Esophagus muscularis mucosa (tissue), 4 donors: Measurements from ENCODE around the gene MYO1B. TPM values are rescaled to one million over a fixed set of nuclear protein-coding genes. Genes with fewer than 3 reads are reported as not detected.

Experiments used
- DNase-seq: peaks from one replicate; pipeline ENCODE4 v3.0.0-alpha.2; 2017; ENCODE audit errors: extremely low spot score
- H3K27ac ChIP-seq, 4 donors: fragments of 200-600 bp; sonication (generic); replicated peaks in 1 of 4; 1 replicate in 3 of 4; 2 replicates in 1 of 4; pipeline ENCODE4 v1.5.1; 2016 to 2019; ENCODE audit warnings: mild to moderate bottlenecking in 1 of 4
- H3K27me3 ChIP-seq, 4 donors: fragments of 200-600 bp; sonication (generic); one replicate each; pipeline versions ENCODE4 v1.5.1 to v1.6.0; 2016 to 2019
- H3K36me3 ChIP-seq, 4 donors: fragments of 200-600 bp; sonication (generic); one replicate each; pipeline ENCODE4 v1.5.1; 2016 to 2019
- H3K4me1 ChIP-seq, 4 donors: fragments of 200-600 bp; sonication (generic); one replicate each; pipeline ENCODE4 v1.5.1; 2016 to 2019
- H3K4me3 ChIP-seq, 4 donors: fragments of 200-600 bp; sonication (generic); 1 replicate in 2 of 4; 2 replicates in 2 of 4; pipeline ENCODE4 v1.5.1; 2016 to 2019; ENCODE audit warnings: mild to moderate bottlenecking in 4 of 4, moderate library complexity in 1 of 4
- H3K9me3 ChIP-seq, 4 donors: fragments of 200-600 bp; sonication (generic); 1 replicate in 3 of 4; 2 replicates in 1 of 4; pipeline ENCODE4 v1.5.1; 2016 to 2019
- CTCF ChIP-seq, 3 experiments: fragments of 200-600 bp in 2 of 3; fragments of 450-650 bp in 1 of 3; sonication (generic) in 2 of 3; IDR thresholded peaks; one replicate each; pipeline ENCODE4 v1.5.1; 2017 to 2019; ENCODE audit warnings: antibody characterized with exemption in 3 of 3, mild to moderate bottlenecking in 2 of 3, moderate library complexity in 1 of 3
- EP300 ChIP-seq: sonication (generic); formaldehyde crosslinking; IDR thresholded peaks from one replicate; pipeline ENCODE4 v1.6.1; 2017; ENCODE audit warnings: antibody characterized with exemption
- POLR2A ChIP-seq: fragments of 450-650 bp; IDR thresholded peaks from one replicate; pipeline ENCODE4 v1.6.1; 2017; ENCODE audit warnings: antibody characterized with exemption, moderate library complexity, mild to moderate bottlenecking, low read depth
- POLR2AphosphoS5 ChIP-seq, 2 donors: sonication (generic); formaldehyde crosslinking; IDR thresholded peaks; one replicate each; pipeline ENCODE4 v1.6.1; 2017; ENCODE audit warnings: antibody characterized with exemption in 2 of 2
- WGBS: methylation state at CpG from one replicate; pipeline ENCODE4 v1.1.5; 2018; 5-methylcytosine and 5-hydroxymethylcytosine counted together
- intact Hi-C: fragments of 100-400 bp; cut with DNase I; formaldehyde crosslinking; loops from one replicate; pipeline ENCODE4 v1.15.1; 2023
- total RNA-seq, 4 donors: library from RNA; depleted of rRNA; stranded (reverse); fragments of >200 nt; gene quantifications; one replicate each; pipeline versions ENCODE4 v1.1.0 to v1.2.1, GENCODE V29; 2016

MYO1B gene
- total RNA-seq, 4 donors from 2014 or later: 14.8 to 17.3 (median 15.9) TPM

- peaks cover 0 to 7% (median 3%) of the 10 kb centered on the region in 4 donors for H3K9me3 ChIP-seq
- H3K36me3 ChIP-seq: no peaks in the 10 kb centered on the region
- peak overlapping the region; percentile 63 to 81 (median 75) for H3K4me3 ChIP-seq
- peaks cover 6 to 37% (median 33%) of the 10 kb centered on the region in 4 donors for H3K4me1 ChIP-seq
- WGBS: 3% methylated on average over 29 of the region's 34 CpGs
- peak overlapping the region; percentile 69 to 73 (median 71) for H3K27ac ChIP-seq
- peaks cover 0 to 24% (median 3%) of the 10 kb centered on the region in 4 donors for H3K27me3 ChIP-seq
- DNase-seq: no peak
- no peak for TF ChIP-seq POLR2A
- no peak for TF ChIP-seq CTCF (IDR thresholded peaks at IDR 0.05)
- TF ChIP-seq POLR2AphosphoS5 (IDR thresholded peaks at IDR 0.05): no peak
- intact Hi-C loops: no loop called here
These were observed 796 bp downstream of the MYO1B start for GRCh38 chr2:191245869-191246531.

- DNase-seq: no peak
- Histone ChIP-seq H3K9me3 (peaks cover 0 to 7% (median 3%) of the 10 kb centered on the region in 4 donors), H3K27me3 (peaks cover 0 to 24% (median 3%) of the 10 kb centered on the region in 4 donors), H3K27ac (peak overlapping the region; percentile 50 to 73 (median 70)), H3K36me3 (no peaks in the 10 kb centered on the region), H3K4me1 (peaks cover 6 to 37% (median 33%) of the 10 kb centered on the region in 4 donors), H3K4me3 (peak overlapping the region; percentile 1 to 81 (median 75))
- intact Hi-C loops: no loop called here
- TF ChIP-seq POLR2A (no peak), POLR2AphosphoS5 (IDR thresholded peaks at IDR 0.05) (no peak), CTCF (IDR thresholded peaks at IDR 0.05) (no peak), EP300 (no peak)
- 48% methylated on average over 6 of the region's 6 CpGs for WGBS
These were observed 1.7 kb downstream of the MYO1B start for GRCh38 chr2:191246820-191247380.

GRCh38 chr2:191247381-191248057 lies 2.3 kb downstream of the MYO1B start:
- Histone ChIP-seq H3K9me3 (peaks cover 0 to 7% (median 3%) of the 10 kb centered on the region in 4 donors), H3K27ac (peak overlapping the region; percentile 50 to 73 (median 70)), H3K36me3 (no peaks in the 10 kb centered on the region), H3K27me3 (peaks cover 0 to 24% (median 3%) of the 10 kb centered on the region in 4 donors), H3K4me1 (peaks cover 6 to 37% (median 33%) of the 10 kb centered on the region in 4 donors), H3K4me3 (peak overlapping the region in 3 of 4 donors; percentile 1 to 81 (median 69))
- DNase-seq: no peak
- 48% methylated on average over 5 of the region's 5 CpGs for WGBS
- intact Hi-C loops: no loop called here
- TF ChIP-seq POLR2A: no peak
- no peak for TF ChIP-seq CTCF (IDR thresholded peaks at IDR 0.05)
- peak; percentile 5 to 60 for TF ChIP-seq POLR2AphosphoS5 (IDR thresholded peaks at IDR 0.05)

- H3K27me3 ChIP-seq: peaks cover 0 to 24% (median 3%) of the 10 kb centered on the region in 4 donors
- no peaks in the 10 kb centered on the region for H3K36me3 ChIP-seq
- 58% methylated on average over 2 of the region's 2 CpGs for WGBS
- H3K9me3 ChIP-seq: no peaks in the 10 kb centered on the region
- H3K27ac ChIP-seq: no peak overlapping the region
- DNase-seq: no peak
- H3K4me1 ChIP-seq: peaks cover 6 to 37% (median 33%) of the 10 kb centered on the region in 4 donors
- no peak overlapping the region for H3K4me3 ChIP-seq
- TF ChIP-seq CTCF (IDR thresholded peaks at IDR 0.05) (no peak), POLR2AphosphoS5 (IDR thresholded peaks at IDR 0.05) (no peak), EP300 (no peak), POLR2A (no peak)
- intact Hi-C loops: no loop called here
These were observed 4.1 kb downstream of the MYO1B start for GRCh38 chr2:191249156-191249813.
